CD14-positive monocyte (primary cell): ENCODE data around the gene MRPL43. TPM values are rescaled to one million over a fixed set of nuclear protein-coding genes. Genes with fewer than 3 reads are reported as not detected.

Experiments used
- DNase-seq, 3 donors: peaks; one replicate each; pipeline ENCODE4 v3.0.0-alpha.2; 2011 to 2022
- H2AFZ ChIP-seq: 2 replicates; pipeline ENCODE4 v1.6.0; 2012; ENCODE audit warnings: mild to moderate bottlenecking, low read depth, low read length, inconsistent platforms; ENCODE audit not compliant: insufficient read depth, poor library complexity, severe bottlenecking
- H3K27ac ChIP-seq, 2 donors: 1 replicate in 1 of 2; 2 replicates in 1 of 2; pipeline ENCODE4 v1.5.1; 2012 to 2013; ENCODE audit warnings: low read length in 2 of 2, control low read depth in 1 of 2, inconsistent platforms in 1 of 2, low read depth in 1 of 2, mild to moderate bottlenecking in 1 of 2
- H3K27me3 ChIP-seq, 2 donors: one replicate each; pipeline versions ENCODE4 v1.6.0 to v1.6.1; 2011 to 2013; ENCODE audit warnings: low read length in 2 of 2; ENCODE audit not compliant: control insufficient read depth in 2 of 2, insufficient read depth in 2 of 2
- H3K36me3 ChIP-seq, 2 donors: replicated peaks in 1 of 2; 1 replicate in 1 of 2; 2 replicates in 1 of 2; pipeline versions ENCODE4 v1.5.1 to v1.6.1; 2012 to 2013; ENCODE audit warnings: low read length in 2 of 2, control low read depth in 1 of 2, inconsistent platforms in 1 of 2, mild to moderate bottlenecking in 1 of 2; ENCODE audit not compliant: insufficient read depth in 2 of 2, control insufficient read depth in 1 of 2
- H3K4me1 ChIP-seq, 2 donors: 1 replicate in 1 of 2; 2 replicates in 1 of 2; pipeline versions ENCODE4 v1.5.1 to v1.6.1; 2012 to 2013; ENCODE audit warnings: low read length in 2 of 2, control low read depth in 1 of 2, inconsistent platforms in 1 of 2, mild to moderate bottlenecking in 1 of 2, moderate library complexity in 1 of 2; ENCODE audit not compliant: insufficient read depth in 2 of 2, control insufficient read depth in 1 of 2
- H3K4me2 ChIP-seq: replicated peaks from 2 replicates; pipeline ENCODE3; 2012; ENCODE audit warnings: low read length, moderate library complexity, mild to moderate bottlenecking; ENCODE audit not compliant: poor library complexity, severe bottlenecking; ENCODE audit errors: extremely low read depth
- H3K4me3 ChIP-seq, 3 experiments: fragments of 200-600 bp in 1 of 3; sonication (generic) in 1 of 3; replicated peaks in 1 of 3; 1 replicate in 2 of 3; 2 replicates in 1 of 3; pipeline ENCODE4 v1.5.1; 2011 to 2013; ENCODE audit warnings: low read length in 3 of 3, mild to moderate bottlenecking in 3 of 3, control low read depth in 2 of 3, low read depth in 2 of 3, inconsistent platforms in 1 of 3, moderate library complexity in 1 of 3
- H3K79me2 ChIP-seq: 2 replicates; pipeline ENCODE4 v1.6.0; 2012; ENCODE audit warnings: mild to moderate bottlenecking, control low read depth, inconsistent platforms, low read length, moderate library complexity; ENCODE audit not compliant: insufficient read depth
- H3K9ac ChIP-seq: 2 replicates; pipeline ENCODE4 v1.6.0; 2017; ENCODE audit warnings: low read length, mild to moderate bottlenecking; ENCODE audit not compliant: insufficient read depth, poor library complexity, severe bottlenecking
- H3K9me3 ChIP-seq, 2 donors: replicated peaks in 1 of 2; 1 replicate in 1 of 2; 2 replicates in 1 of 2; pipeline versions ENCODE4 v1.5.1 to v1.6.1; 2012 to 2013; ENCODE audit warnings: low read length in 2 of 2, control low read depth in 1 of 2; ENCODE audit not compliant: control insufficient read depth in 1 of 2, insufficient read depth in 1 of 2
- H4K20me1 ChIP-seq: 2 replicates; pipeline ENCODE4 v1.6.0; 2012; ENCODE audit warnings: mild to moderate bottlenecking, low read length, control low read depth, moderate library complexity; ENCODE audit not compliant: insufficient read depth
- H3K27ac Mint-ChIP-seq, 7 donors: one replicate each; pipeline ENCODE4 v1.8.0; 2020; ENCODE audit warnings: mild to moderate bottlenecking in 7 of 7, mixed read lengths in 7 of 7, moderate library complexity in 6 of 7, inconsistent platforms in 2 of 7
- H3K27me3 Mint-ChIP-seq, 3 donors: one replicate each; pipeline ENCODE4 v1.8.0; 2021 to 2022; ENCODE audit warnings: low read depth in 3 of 3, mild to moderate bottlenecking in 3 of 3, mixed read lengths in 3 of 3, moderate library complexity in 3 of 3, inconsistent platforms in 1 of 3
- H3K36me3 Mint-ChIP-seq, 2 donors: one replicate each; pipeline ENCODE4 v1.8.0; 2020; ENCODE audit warnings: mixed read lengths in 2 of 2, inconsistent platforms in 1 of 2, mild to moderate bottlenecking in 1 of 2
- H3K4me1 Mint-ChIP-seq: one replicate; pipeline ENCODE4 v1.8.0; 2020; ENCODE audit warnings: mild to moderate bottlenecking, mixed read lengths
- H3K4me3 Mint-ChIP-seq, 2 donors: one replicate each; pipeline ENCODE4 v1.8.0; 2020; ENCODE audit warnings: mild to moderate bottlenecking in 2 of 2, mixed read lengths in 2 of 2, moderate library complexity in 1 of 2
- H3K9me3 Mint-ChIP-seq, 7 donors: one replicate each; pipeline ENCODE4 v1.8.0; 2020 to 2022; ENCODE audit warnings: mixed read lengths in 7 of 7, mild to moderate bottlenecking in 6 of 7, moderate library complexity in 6 of 7, inconsistent platforms in 2 of 7
- CTCF ChIP-seq: fragments of 200-600 bp; IDR thresholded peaks from one replicate; pipeline ENCODE4 v1.8.0; 2022; ENCODE audit warnings: antibody characterized with exemption, mild to moderate bottlenecking
- WGBS: methylation state at CpG from one replicate; pipeline ENCODE4 v1.1.5; 2013; ENCODE audit warnings: missing lambda C conversion rate; ENCODE audit not compliant: insufficient coverage; 5-methylcytosine and 5-hydroxymethylcytosine counted together
- intact Hi-C, 2 donors: fragments of 100-400 bp; cut with micrococcal nuclease; formaldehyde crosslinking; loops; one replicate each; pipeline versions ENCODE4 v1.15.0 to v1.15.1; 2023
- polyA plus RNA-seq, 3 donors: library from polyadenylated mRNA; depleted of rRNA in 1 of 3; unstranded in 2 of 3; stranded (reverse) in 1 of 3; fragments of 300-500 nt in 2 of 3; fragments of >200 nt in 1 of 3; fragmentation: Illumina TruSeq in 2 of 3; gene quantifications; 1 replicate in 2 of 3; 2 replicates in 1 of 3; pipeline ENCODE4 v1.2.3, GENCODE V29; 2012 to 2021

MRPL43 gene
- polyA plus RNA-seq, 3 donors: 69.5 to 123 (median 98.0) TPM

- Histone ChIP-seq H3K79me2 (peaks cover 7% of the 10 kb centered on the region), H4K20me1 (peaks cover 17% of the 10 kb centered on the region), H3K4me1 (peaks cover 44 to 55% of the 10 kb centered on the region in 2 donors), H3K36me3 (peaks cover 23 to 27% of the 10 kb centered on the region in 2 donors), H3K4me2 (peak overlapping the region; percentile 98), H3K9ac (peak overlapping the region; percentile 98), H3K4me3 (peak overlapping the region; percentile 58 to 96 (median 66)), H3K27me3 (no peaks in the 10 kb centered on the region), H3K27ac (peak overlapping the region; percentile 90 to 100), H2AFZ (peak overlapping the region; percentile 85), H3K9me3 (no peaks in the 10 kb centered on the region)
- Mint-ChIP-seq H3K27me3 (peaks cover 2 to 10% (median 6%) of the 10 kb centered on the region in 3 donors), H3K36me3 (peaks cover 29 to 31% of the 10 kb centered on the region in 2 donors), H3K27ac (peak overlapping the region; percentile 97 to 100 (median 99)), H3K4me1 (peaks cover 54% of the 10 kb centered on the region), H3K9me3 (peaks cover 0 to 1% (median 0%) of the 10 kb centered on the region in 7 donors), H3K4me3 (peak overlapping the region; percentile 98 to 99)
- no peak for TF ChIP-seq CTCF
- peak; percentile 72 to 89 (median 76) for DNase-seq
- 0% methylated on average over 44 of the region's 47 CpGs for WGBS
- intact Hi-C loops: no loop called here
Observed at GRCh38 chr10:101031796-101032636, 44.7 kb upstream of the MRPL43 start.

GRCh38 chr10:101031128-101031795, 44.0 kb upstream of the MRPL43 start, which contains the start of the genes PDZD7 and SFXN3:
Gene PDZD7 (minus strand): TSS chr10:101031129. CDS start chr10:101030219, 910 bp downstream.
Gene SFXN3 (plus strand): TSS chr10:101031234. CDS start chr10:101034695, 3,461 bp downstream.
- H3K36me3 ChIP-seq: peaks cover 16 to 19% of the 10 kb centered on the region in 2 donors
- Mint-ChIP-seq H3K4me1 (peaks cover 57% of the 10 kb centered on the region), H3K27ac (peak within 1 kb of the TSS; percentile 97 to 100 (median 99)), H3K9me3 (peaks cover 0 to 1% (median 0%) of the 10 kb centered on the region in 7 donors), H3K4me3 (peak within 1 kb of the TSS; percentile 98 to 99), H3K36me3 (peaks cover 21 to 23% of the 10 kb centered on the region in 2 donors), H3K27me3 (peaks cover 2 to 10% (median 6%) of the 10 kb centered on the region in 3 donors)
- no peaks in the 10 kb centered on the region for H3K9me3 ChIP-seq
- peaks cover 14% of the 10 kb centered on the region for H4K20me1 ChIP-seq
- peak within 1 kb of the TSS; percentile 85 for H2AFZ ChIP-seq
- H3K79me2 ChIP-seq: peaks cover 7% of the 10 kb centered on the region
- TF ChIP-seq CTCF: no peak
- H3K27me3 ChIP-seq: no peaks in the 10 kb centered on the region
- peak; percentile 90 to 92 (median 91) for DNase-seq
- H3K9ac ChIP-seq: peak within 1 kb of the TSS; percentile 98
- peak within 1 kb of the TSS; percentile 90 to 100 for H3K27ac ChIP-seq
- peak within 1 kb of the TSS; percentile 58 to 96 (median 66) for H3K4me3 ChIP-seq
- intact Hi-C loops: no loop called here
- under 1% methylated on average over 30 of the region's 38 CpGs for WGBS
- peaks cover 44 to 61% of the 10 kb centered on the region in 2 donors for H3K4me1 ChIP-seq
- peak within 1 kb of the TSS; percentile 98 for H3K4me2 ChIP-seq
